ENCODE results near the gene SNRK. TPM values are rescaled to one million over a fixed set of nuclear protein-coding genes. Genes with fewer than 3 reads are reported as not detected.

Gene SNRK
- total RNA-seq, 4 donors from 2014 or later = 42.9 to 64.0 (median 49.1) TPM

GRCh38 chr3:43331381-43331780 is 45.0 kb downstream of the SNRK start:
- Histone ChIP-seq H3K36me3 (peaks cover 0 to 41% of the 10 kb centered on the region in 2 donors), H3K4me1 (peaks cover 8 to 51% (median 11%) of the 10 kb centered on the region in 3 donors), H3K9me3 (peaks cover 0 to 12% (median 0%) of the 10 kb centered on the region in 3 donors), H3K27ac (no peak overlapping the region), H3K27me3 (no peaks in the 10 kb centered on the region), H3K4me3 (no peak overlapping the region)
- ATAC-seq = no peak
- 70 to 83% methylated on average over 2 to 4 of the region's 4 CpGs for WGBS, 2 donors (ENCODE audit: low coverage in 1 of 2)
- TF ChIP-seq CTCF (IDR thresholded peaks at IDR 0.05) (no peak), POLR2A (IDR thresholded peaks at IDR 0.05) (no peak), EP300 (IDR thresholded peaks at IDR 0.05) (no peak), POLR2AphosphoS5 (IDR thresholded peaks at IDR 0.05) (no peak)

GRCh38 chr3:43334976-43335375 is 48.6 kb downstream of the SNRK start:
- H3K9me3 ChIP-seq = peaks cover 0 to 44% (median 0%) of the 10 kb centered on the region in 3 donors
- ATAC-seq = no peak
- peaks cover 0 to 77% of the 10 kb centered on the region in 2 donors for H3K36me3 ChIP-seq
- TF ChIP-seq POLR2AphosphoS5 (IDR thresholded peaks at IDR 0.05) = no peak
- no peak for TF ChIP-seq CTCF (IDR thresholded peaks at IDR 0.05)
- no peak for TF ChIP-seq EP300 (IDR thresholded peaks at IDR 0.05)
- TF ChIP-seq POLR2A (IDR thresholded peaks at IDR 0.05) = no peak
- peaks cover 0 to 15% (median 0%) of the 10 kb centered on the region in 3 donors for H3K4me1 ChIP-seq
- 87 to 100% methylated on average over 1 of the region's 1 CpG for WGBS, 2 donors (ENCODE audit: low coverage in 1 of 2)
- H3K4me3 ChIP-seq = no peak overlapping the region
- no peaks in the 10 kb centered on the region for H3K27me3 ChIP-seq
- H3K27ac ChIP-seq = no peak overlapping the region

DNA sequence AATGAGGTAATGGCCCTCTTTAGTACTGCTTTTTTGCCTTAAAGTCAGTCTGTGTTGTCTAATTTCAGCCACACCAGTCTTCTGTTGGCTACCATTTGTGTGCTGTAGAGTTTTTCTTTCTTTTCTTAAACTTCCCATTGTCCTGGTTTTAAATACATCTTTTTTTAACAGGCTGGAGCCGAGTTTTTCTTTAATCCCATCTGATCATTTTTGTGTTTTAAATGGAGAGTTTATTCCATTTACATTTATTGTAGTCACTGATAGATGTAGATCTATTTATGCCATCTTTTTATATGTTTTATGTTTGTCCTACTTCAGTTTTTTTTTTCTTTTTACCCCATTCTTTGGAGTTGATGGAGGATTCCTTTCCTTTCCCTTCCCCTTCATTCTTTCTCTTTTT is 49.5 kb downstream of the SNRK start:
- peaks cover 3 to 85% of the 10 kb centered on the region in 2 donors for H3K36me3 ChIP-seq
- peaks cover 0 to 44% (median 0%) of the 10 kb centered on the region in 3 donors for H3K9me3 ChIP-seq
- H3K4me1 ChIP-seq = peaks cover 0 to 7% (median 0%) of the 10 kb centered on the region in 3 donors
- TF ChIP-seq EP300 (IDR thresholded peaks at IDR 0.05) (no peak), POLR2AphosphoS5 (IDR thresholded peaks at IDR 0.05) (no peak), CTCF (IDR thresholded peaks at IDR 0.05) (no peak), POLR2A (IDR thresholded peaks at IDR 0.05) (no peak)
- H3K4me3 ChIP-seq = no peak overlapping the region
- 95 to 100% methylated on average over 1 of the region's 1 CpG for WGBS, 2 donors (ENCODE audit: low coverage in 1 of 2)
- H3K27ac ChIP-seq = no peak overlapping the region
- no peak for ATAC-seq
- no peaks in the 10 kb centered on the region for H3K27me3 ChIP-seq

GRCh38 chr3:43338295-43338694 is 52.0 kb downstream of the SNRK start:
- TF ChIP-seq CTCF (IDR thresholded peaks at IDR 0.05) (no peak), POLR2A (IDR thresholded peaks at IDR 0.05) (no peak), EP300 (IDR thresholded peaks at IDR 0.05) (no peak), POLR2AphosphoS5 (IDR thresholded peaks at IDR 0.05) (no peak)
- Histone ChIP-seq H3K4me3 (no peak overlapping the region), H3K4me1 (no peaks in the 10 kb centered on the region), H3K9me3 (peaks cover 0 to 44% (median 0%) of the 10 kb centered on the region in 3 donors), H3K27ac (no peak overlapping the region), H3K36me3 (peaks cover 4 to 98% of the 10 kb centered on the region in 2 donors), H3K27me3 (no peaks in the 10 kb centered on the region)
- no peak for ATAC-seq
- WGBS, 2 donors (ENCODE audit: low coverage in 1 of 2) = 75 to 93% methylated on average over 1 to 2 of the region's 2 CpGs

- H3K27me3 ChIP-seq = no peaks in the 10 kb centered on the region
- peaks cover 8 to 100% of the 10 kb centered on the region in 2 donors for H3K36me3 ChIP-seq
- H3K4me3 ChIP-seq = no peak overlapping the region
- no peak overlapping the region for H3K27ac ChIP-seq
- WGBS, 2 donors (ENCODE audit: low coverage in 1 of 2) = 94 to 100% methylated on average over 5 to 6 of the region's 7 CpGs
- no peak for TF ChIP-seq POLR2AphosphoS5 (IDR thresholded peaks at IDR 0.05)
- TF ChIP-seq CTCF (IDR thresholded peaks at IDR 0.05) = no peak
- TF ChIP-seq POLR2A (IDR thresholded peaks at IDR 0.05) = no peak
- no peak for TF ChIP-seq EP300 (IDR thresholded peaks at IDR 0.05)
- H3K4me1 ChIP-seq = peaks cover 0 to 6% (median 0%) of the 10 kb centered on the region in 3 donors
- no peak for ATAC-seq
- peaks cover 0 to 42% (median 0%) of the 10 kb centered on the region in 3 donors for H3K9me3 ChIP-seq
Observed at GRCh38 chr3:43340403-43340802, 54.1 kb downstream of the SNRK start.

All from gastroesophageal sphincter (tissue), 4 donors.